ENCODE measurements around the gene TMEM213. TPM values are rescaled to one million over a fixed set of nuclear protein-coding genes. Genes with fewer than 3 reads are reported as not detected.

TMEM213 gene
- total RNA-seq, 1 experiment from 2014 or later, result not detected

DNA sequence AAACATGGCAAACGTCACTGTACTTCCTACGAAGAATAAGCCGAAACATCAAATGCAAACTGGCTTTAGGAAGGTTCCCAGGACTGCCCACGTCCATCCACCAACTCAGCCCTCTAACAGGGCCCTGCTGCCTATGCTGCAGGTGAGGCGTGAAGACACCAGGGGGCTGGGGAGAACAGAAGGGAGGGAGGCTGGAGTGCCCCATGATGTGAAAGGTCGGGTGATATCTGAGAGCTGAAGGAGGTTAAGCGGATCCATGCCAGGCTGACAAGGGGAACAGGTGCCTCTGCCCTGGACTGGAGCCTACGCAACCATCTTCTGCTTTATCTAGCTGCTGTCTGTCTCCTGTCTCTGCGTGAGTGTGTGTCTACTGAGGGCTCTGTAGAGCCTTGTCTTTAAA is 40.4 kb downstream of the TMEM213 start:
- DNase-seq (ENCODE audit: low read depth, low spot score) (no peak), ATAC-seq (peak; percentile 46; the same call in 1 of the 2 replicates)
- Histone ChIP-seq H3K4me1 (ENCODE audit: control insufficient read depth in 1 of 2, insufficient read depth in 2 of 2, low read length in 2 of 2) (peaks cover 0 to 6% of the 10 kb centered on the region in 2 experiments; a peak in 2 of 4 replicates), H2AFZ (ENCODE audit: low read depth, low read length, poor library complexity, severe bottlenecking) (no peak overlapping the region), H3K9ac (ENCODE audit: low read length) (no peak overlapping the region), H3K27me3 (ENCODE audit: insufficient read depth, low read length) (no peaks in the 10 kb centered on the region), H3K4me2 (ENCODE audit: low read length) (no peak overlapping the region), H3K79me2 (ENCODE audit: insufficient read depth, low read length) (no peaks in the 10 kb centered on the region), H3K9me2 (ENCODE audit: insufficient read depth) (no peaks in the 10 kb centered on the region), H3K27ac (ENCODE audit: low read depth, low read length) (no peak overlapping the region), H4K20me1 (ENCODE audit: insufficient read depth) (no peaks in the 10 kb centered on the region), H3K9me3 (ENCODE audit: control insufficient read depth in 1 of 2, insufficient read depth in 1 of 2, low read depth in 1 of 2, low read length in 2 of 2) (no peaks in the 10 kb centered on the region), H3K4me3 (replicated peaks in 1 of 2; ENCODE audit: low read depth in 1 of 2, low read length in 2 of 2) (no peak overlapping the region), H3K36me3 (ENCODE audit: control insufficient read depth in 1 of 2, insufficient read depth in 2 of 2, low read length in 2 of 2) (0 out of 4 replicates have a peak, but pooled peaks cover 0 to 3% of the 10 kb centered on the region in 2 experiments)
- ChIA-PET POLR2A (no interaction called here), RAD21 (ENCODE audit: low non-redundant PET in 1 of 2, low total read pairs in 2 of 2, uncharacterized antibody in 2 of 2, unreplicated experiment in 2 of 2) (no interaction called here), CTCF (no interaction called here)
- no peak for TF ChIP-seq CEBPB (IDR thresholded peaks at IDR 0.05; ENCODE audit: low read depth)
- no peak for TF ChIP-seq SIN3A (IDR thresholded peaks at IDR 0.05; ENCODE audit: low read depth)
- no peak for TF ChIP-seq YY1 (IDR thresholded peaks at IDR 0.05; ENCODE audit: extremely low read depth, insufficient replicate concordance, low read depth, low read length)
- no peak for TF ChIP-seq SRF (IDR thresholded peaks at IDR 0.05; ENCODE audit: low read depth)
- no peak for TF ChIP-seq POLR2AphosphoS5 (IDR thresholded peaks at IDR 0.05; ENCODE audit: low read depth, low read length)
- TF ChIP-seq RAD21 (IDR thresholded peaks at IDR 0.05; ENCODE audit: low read depth), result no peak
- TF ChIP-seq ZFX (IDR thresholded peaks at IDR 0.05), result no peak
- no peak for TF ChIP-seq EZH2phosphoT487 (IDR thresholded peaks at IDR 0.05; ENCODE audit: borderline replicate concordance)
- TF ChIP-seq, protein P1, sequence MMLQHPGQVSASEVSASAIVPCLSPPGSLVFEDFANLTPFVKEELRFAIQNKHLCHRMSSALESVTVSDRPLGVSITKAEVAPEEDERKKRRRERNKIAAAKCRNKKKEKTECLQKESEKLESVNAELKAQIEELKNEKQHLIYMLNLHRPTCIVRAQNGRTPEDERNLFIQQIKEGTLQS (IDR thresholded peaks at IDR 0.05), result no peak
- TF ChIP-seq SP1 (IDR thresholded peaks at IDR 0.05; ENCODE audit: low read depth), result no peak
- TF ChIP-seq, protein P2, sequence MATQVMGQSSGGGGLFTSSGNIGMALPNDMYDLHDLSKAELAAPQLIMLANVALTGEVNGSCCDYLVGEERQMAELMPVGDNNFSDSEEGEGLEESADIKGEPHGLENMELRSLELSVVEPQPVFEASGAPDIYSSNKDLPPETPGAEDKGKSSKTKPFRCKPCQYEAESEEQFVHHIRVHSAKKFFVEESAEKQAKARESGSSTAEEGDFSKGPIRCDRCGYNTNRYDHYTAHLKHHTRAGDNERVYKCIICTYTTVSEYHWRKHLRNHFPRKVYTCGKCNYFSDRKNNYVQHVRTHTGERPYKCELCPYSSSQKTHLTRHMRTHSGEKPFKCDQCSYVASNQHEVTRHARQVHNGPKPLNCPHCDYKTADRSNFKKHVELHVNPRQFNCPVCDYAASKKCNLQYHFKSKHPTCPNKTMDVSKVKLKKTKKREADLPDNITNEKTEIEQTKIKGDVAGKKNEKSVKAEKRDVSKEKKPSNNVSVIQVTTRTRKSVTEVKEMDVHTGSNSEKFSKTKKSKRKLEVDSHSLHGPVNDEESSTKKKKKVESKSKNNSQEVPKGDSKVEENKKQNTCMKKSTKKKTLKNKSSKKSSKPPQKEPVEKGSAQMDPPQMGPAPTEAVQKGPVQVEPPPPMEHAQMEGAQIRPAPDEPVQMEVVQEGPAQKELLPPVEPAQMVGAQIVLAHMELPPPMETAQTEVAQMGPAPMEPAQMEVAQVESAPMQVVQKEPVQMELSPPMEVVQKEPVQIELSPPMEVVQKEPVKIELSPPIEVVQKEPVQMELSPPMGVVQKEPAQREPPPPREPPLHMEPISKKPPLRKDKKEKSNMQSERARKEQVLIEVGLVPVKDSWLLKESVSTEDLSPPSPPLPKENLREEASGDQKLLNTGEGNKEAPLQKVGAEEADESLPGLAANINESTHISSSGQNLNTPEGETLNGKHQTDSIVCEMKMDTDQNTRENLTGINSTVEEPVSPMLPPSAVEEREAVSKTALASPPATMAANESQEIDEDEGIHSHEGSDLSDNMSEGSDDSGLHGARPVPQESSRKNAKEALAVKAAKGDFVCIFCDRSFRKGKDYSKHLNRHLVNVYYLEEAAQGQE (IDR thresholded peaks at IDR 0.05; ENCODE audit: low read depth), result no peak
- TF ChIP-seq, protein P3, sequence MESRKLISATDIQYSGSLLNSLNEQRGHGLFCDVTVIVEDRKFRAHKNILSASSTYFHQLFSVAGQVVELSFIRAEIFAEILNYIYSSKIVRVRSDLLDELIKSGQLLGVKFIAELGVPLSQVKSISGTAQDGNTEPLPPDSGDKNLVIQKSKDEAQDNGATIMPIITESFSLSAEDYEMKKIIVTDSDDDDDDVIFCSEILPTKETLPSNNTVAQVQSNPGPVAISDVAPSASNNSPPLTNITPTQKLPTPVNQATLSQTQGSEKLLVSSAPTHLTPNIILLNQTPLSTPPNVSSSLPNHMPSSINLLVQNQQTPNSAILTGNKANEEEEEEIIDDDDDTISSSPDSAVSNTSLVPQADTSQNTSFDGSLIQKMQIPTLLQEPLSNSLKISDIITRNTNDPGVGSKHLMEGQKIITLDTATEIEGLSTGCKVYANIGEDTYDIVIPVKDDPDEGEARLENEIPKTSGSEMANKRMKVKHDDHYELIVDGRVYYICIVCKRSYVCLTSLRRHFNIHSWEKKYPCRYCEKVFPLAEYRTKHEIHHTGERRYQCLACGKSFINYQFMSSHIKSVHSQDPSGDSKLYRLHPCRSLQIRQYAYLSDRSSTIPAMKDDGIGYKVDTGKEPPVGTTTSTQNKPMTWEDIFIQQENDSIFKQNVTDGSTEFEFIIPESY (IDR thresholded peaks at IDR 0.05; ENCODE audit: extremely low read depth, insufficient replicate concordance, low read length), result no peak
- TF ChIP-seq FOSL1 (IDR thresholded peaks at IDR 0.05; ENCODE audit: low read depth), result no peak
- TF ChIP-seq EGR1 (IDR thresholded peaks at IDR 0.05; ENCODE audit: low read depth), result no peak
- TF ChIP-seq, protein P4, sequence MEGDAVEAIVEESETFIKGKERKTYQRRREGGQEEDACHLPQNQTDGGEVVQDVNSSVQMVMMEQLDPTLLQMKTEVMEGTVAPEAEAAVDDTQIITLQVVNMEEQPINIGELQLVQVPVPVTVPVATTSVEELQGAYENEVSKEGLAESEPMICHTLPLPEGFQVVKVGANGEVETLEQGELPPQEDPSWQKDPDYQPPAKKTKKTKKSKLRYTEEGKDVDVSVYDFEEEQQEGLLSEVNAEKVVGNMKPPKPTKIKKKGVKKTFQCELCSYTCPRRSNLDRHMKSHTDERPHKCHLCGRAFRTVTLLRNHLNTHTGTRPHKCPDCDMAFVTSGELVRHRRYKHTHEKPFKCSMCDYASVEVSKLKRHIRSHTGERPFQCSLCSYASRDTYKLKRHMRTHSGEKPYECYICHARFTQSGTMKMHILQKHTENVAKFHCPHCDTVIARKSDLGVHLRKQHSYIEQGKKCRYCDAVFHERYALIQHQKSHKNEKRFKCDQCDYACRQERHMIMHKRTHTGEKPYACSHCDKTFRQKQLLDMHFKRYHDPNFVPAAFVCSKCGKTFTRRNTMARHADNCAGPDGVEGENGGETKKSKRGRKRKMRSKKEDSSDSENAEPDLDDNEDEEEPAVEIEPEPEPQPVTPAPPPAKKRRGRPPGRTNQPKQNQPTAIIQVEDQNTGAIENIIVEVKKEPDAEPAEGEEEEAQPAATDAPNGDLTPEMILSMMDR (IDR thresholded peaks at IDR 0.05 in 2 of 3, conservative IDR thresholded peaks at IDR 0.05 in 1 of 3; ENCODE audit: borderline replicate concordance in 1 of 3, insufficient read depth in 1 of 3, low read depth in 2 of 3, low read length in 2 of 3), result no peak
- no TSS peak for BruUV-seq (replicated peaks)
- intact Hi-C loops (cut with micrococcal nuclease), result no loop called here
